Measurements from ENCODE around the gene ICAM4.

GRCh38 chr19:10332158-10332964 is 45.6 kb downstream of the ICAM4 start:
- TF ChIP-seq EZH2 (IDR thresholded peaks at IDR 0.05; ENCODE audit: borderline replicate concordance, low read depth, low read length, severe bottlenecking) (no peak), CTCF (IDR thresholded peaks at IDR 0.05; ENCODE audit: borderline replicate concordance, extremely low read depth, low read length, poor library complexity, severe bottlenecking) (peak; percentile 35)

Measured in DND-41 (cell line).